ENCODE results near the gene CDH4. TPM values are rescaled to one million over a fixed set of nuclear protein-coding genes. Genes with fewer than 3 reads are reported as not detected.

The CDH4 gene
- total and polyA plus RNA-seq, 2 of the 13 experiments (the other 11 are each of a cell fraction or from before 2014, with no cell fraction given): not detected

DNA sequence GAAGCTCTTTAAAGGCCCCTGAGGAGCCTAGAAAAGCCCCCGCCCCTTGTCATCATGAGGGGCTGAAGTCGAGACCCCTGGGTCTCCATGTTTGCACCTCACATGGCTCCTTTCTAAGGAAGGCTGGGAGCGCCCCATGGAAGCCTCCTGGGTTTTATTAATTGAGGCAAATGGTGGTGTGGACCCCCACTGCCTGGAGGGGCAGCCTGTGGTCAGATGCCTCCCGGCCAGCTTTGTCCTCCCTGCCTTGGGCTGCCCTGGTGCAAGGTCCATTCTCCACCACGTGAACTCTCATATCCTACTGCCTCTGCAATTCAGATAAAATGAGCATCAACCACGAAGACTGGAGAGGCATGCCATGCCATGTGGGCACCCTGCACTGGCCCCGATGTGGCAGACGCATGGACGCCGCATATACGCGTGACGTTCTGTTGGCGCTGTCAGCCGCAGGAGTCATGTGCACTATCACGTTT is 518.1 kb downstream of the CDH4 start (continued):
- no peak for TF ChIP-seq ZNF530 (CRISPR knock-in tag; IDR thresholded peaks at IDR 0.05; ENCODE audit: low read depth)
- TF ChIP-seq, protein P1, sequence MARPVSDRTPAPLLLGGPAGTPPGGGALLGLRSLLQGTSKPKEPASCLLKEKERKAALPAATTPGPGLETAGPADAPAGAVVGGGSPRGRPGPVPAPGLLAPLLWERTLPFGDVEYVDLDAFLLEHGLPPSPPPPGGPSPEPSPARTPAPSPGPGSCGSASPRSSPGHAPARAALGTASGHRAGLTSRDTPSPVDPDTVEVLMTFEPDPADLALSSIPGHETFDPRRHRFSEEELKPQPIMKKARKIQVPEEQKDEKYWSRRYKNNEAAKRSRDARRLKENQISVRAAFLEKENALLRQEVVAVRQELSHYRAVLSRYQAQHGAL (CRISPR knock-in tag; IDR thresholded peaks at IDR 0.05; ENCODE audit: not compliant biosample characterization): no peak
- TF ChIP-seq ZNF589 (CRISPR knock-in tag; conservative IDR thresholded peaks at IDR 0.05): no peak
- TF ChIP-seq ZNF136 (CRISPR knock-in tag; IDR thresholded peaks at IDR 0.05; ENCODE audit: low read depth): no peak
- no peak for TF ChIP-seq MEIS1 (CRISPR knock-in tag; IDR thresholded peaks at IDR 0.05; ENCODE audit: borderline replicate concordance)
- TF ChIP-seq ZKSCAN8 (CRISPR knock-in tag; IDR thresholded peaks at IDR 0.05; ENCODE audit: borderline replicate concordance): no peak
- TF ChIP-seq ZNF101 (CRISPR knock-in tag; IDR thresholded peaks at IDR 0.05; ENCODE audit: borderline replicate concordance, low read depth): no peak
- no peak for TF ChIP-seq ZNF703 (CRISPR knock-in tag; IDR thresholded peaks at IDR 0.05; ENCODE audit: borderline replicate concordance)
- no peak for TF ChIP-seq ZNF790 (CRISPR knock-in tag; IDR thresholded peaks at IDR 0.05; ENCODE audit: borderline replicate concordance)
- TF ChIP-seq, protein P2, sequence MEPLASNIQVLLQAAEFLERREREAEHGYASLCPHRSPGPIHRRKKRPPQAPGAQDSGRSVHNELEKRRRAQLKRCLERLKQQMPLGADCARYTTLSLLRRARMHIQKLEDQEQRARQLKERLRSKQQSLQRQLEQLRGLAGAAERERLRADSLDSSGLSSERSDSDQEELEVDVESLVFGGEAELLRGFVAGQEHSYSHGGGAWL (CRISPR knock-in tag; IDR thresholded peaks at IDR 0.05): no peak
- 0 out of 2 replicates have a peak, but pooled peaks have one; percentile 59 for TF ChIP-seq NRL (CRISPR knock-in tag; IDR thresholded peaks at IDR 0.05; ENCODE audit: borderline replicate concordance)
- peak; percentile 27; the same call in 1 of the 2 replicates for TF ChIP-seq ZNF350 (CRISPR knock-in tag; IDR thresholded peaks at IDR 0.05; ENCODE audit: borderline replicate concordance, low read depth)
- TF ChIP-seq RFX3 (CRISPR knock-in tag; IDR thresholded peaks at IDR 0.05): no peak
- TF ChIP-seq AGO1 (IDR thresholded peaks at IDR 0.05; ENCODE audit: low read depth, low read length, poor library complexity, severe bottlenecking): no peak
- no peak for TF ChIP-seq NKX3-1 (CRISPR knock-in tag; IDR thresholded peaks at IDR 0.05)
- TF ChIP-seq ZNF619 (CRISPR knock-in tag; IDR thresholded peaks at IDR 0.05): no peak
- TF ChIP-seq ZNF275 (CRISPR knock-in tag; IDR thresholded peaks at IDR 0.05; ENCODE audit: borderline replicate concordance): no peak
- no peak for TF ChIP-seq RXRA (CRISPR knock-in tag; IDR thresholded peaks at IDR 0.05)
- TF ChIP-seq ZNF121 (CRISPR knock-in tag; IDR thresholded peaks at IDR 0.05): no peak
- TF ChIP-seq KLF13 (CRISPR knock-in tag; IDR thresholded peaks at IDR 0.05): no peak
- peak; percentile 45; the same call in 1 of the 2 replicates for TF ChIP-seq SALL1 (CRISPR knock-in tag; IDR thresholded peaks at IDR 0.05)
- TF ChIP-seq PLRG1 (conservative IDR thresholded peaks at IDR 0.05): no peak
- no peak for TF ChIP-seq ARNT (IDR thresholded peaks at IDR 0.05)
- peak; percentile 25; the same call in 1 of the 2 replicates for TF ChIP-seq GABPB1 (CRISPR knock-in tag; IDR thresholded peaks at IDR 0.05)
- TF ChIP-seq ZNF687 (CRISPR knock-in tag; IDR thresholded peaks at IDR 0.05): peak; percentile 51
- no peak for TF ChIP-seq ELF3 (CRISPR knock-in tag; IDR thresholded peaks at IDR 0.05)

Measured in HepG2 (cell line).